HG02798 (cell line): ENCODE results near the gene MATCAP1.
A peak's percentile ranks its signal among the peaks of the same experiment; 100 is the strongest.

Experiments used
- ATAC-seq: cut with Tn5 transposase; IDR thresholded peaks from one replicate; pipeline ENCODE4 v1.9.1; 2021; ENCODE audit warnings: mild to moderate bottlenecking; ENCODE audit not compliant: unreplicated experiment, poor library complexity

Gene MATCAP1

DNA sequence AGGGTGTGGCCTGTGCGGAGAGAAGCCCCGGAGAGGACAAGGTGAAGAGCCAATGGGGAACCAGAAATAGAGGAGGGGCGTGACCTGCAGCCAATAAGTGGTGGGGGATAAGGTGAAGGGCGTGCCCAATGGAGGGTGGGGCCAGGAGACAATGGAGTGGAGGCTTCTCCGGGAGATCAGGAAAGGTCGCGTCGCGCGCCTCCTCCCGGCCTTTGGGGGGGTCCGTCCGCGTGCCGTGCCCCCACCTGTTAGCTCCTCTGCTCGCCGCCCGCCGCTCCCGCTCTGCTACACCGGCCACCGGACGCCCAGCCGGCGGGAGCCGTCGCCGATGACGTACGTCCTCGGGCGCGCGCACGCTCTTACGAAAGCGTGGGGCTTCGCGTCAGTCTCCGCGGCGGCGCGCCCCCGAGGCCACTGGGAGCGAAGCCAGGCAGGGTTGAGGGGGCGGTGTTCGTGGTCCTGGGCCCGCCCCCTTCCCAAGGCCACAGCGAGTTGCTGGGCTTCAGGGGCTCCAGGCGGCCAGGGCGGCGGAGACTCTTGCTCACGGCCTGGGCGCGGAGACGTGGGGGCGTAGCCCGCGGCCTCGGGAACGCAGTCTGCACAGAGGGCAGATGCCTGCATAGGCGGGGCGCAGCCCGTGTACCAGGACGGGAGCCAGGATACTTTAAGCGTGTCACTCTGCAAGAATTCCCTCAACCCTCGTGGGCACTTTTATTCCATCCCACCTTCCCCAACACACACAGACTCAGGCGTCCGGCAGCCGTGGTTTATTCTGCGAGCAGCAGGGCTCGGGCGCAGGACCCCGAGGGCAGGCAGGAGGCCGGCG, at the start of gene MATCAP1:
Gene MATCAP1 (minus strand): TSS at position 337 of the 826 bp plus-strand sequence. CDS start 3,353 bp downstream, outside the sequence.
- peak; percentile 93 for ATAC-seq

DNA sequence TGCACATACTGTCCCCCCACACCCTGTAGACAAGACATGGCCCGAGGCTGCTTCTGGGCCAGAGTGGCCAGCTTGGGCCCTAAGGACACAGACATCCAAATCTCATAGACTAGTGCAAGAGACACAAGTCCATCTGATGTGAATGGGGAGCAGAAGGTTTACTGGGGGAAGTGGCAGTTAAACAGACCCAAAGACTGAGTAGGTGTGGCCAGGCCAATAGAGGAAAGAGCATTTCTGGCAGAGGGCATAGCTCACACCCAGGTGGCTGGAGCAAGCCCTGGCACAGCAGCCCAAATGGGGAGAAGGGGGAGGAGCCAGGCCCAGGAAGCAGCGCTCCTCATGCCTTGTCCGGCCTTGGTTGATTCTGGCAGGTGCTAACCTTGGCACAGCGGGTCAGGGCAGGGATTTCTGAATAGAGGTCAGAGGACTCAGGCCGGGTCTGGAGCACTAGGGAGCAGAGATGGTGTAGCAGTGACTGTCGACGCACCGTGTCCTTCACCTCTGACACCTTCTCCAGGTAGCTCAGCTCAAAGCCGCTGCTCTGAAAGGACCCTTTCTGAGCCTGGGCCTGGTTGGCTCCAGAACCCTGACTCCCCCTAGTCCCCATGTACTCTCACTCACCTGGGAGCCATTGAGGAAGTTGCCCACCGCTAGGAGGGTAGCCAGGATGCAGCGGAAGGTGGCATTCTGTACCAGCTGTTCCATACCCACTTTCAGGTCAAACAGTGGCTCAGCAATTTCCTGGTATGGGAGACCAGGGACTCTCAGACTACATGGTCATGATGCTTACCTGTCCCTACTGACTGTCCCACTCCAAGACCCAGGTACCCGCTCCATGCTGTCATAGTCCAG, 47.3 kb upstream of the MATCAP1 start:
- no peak for ATAC-seq

DNA sequence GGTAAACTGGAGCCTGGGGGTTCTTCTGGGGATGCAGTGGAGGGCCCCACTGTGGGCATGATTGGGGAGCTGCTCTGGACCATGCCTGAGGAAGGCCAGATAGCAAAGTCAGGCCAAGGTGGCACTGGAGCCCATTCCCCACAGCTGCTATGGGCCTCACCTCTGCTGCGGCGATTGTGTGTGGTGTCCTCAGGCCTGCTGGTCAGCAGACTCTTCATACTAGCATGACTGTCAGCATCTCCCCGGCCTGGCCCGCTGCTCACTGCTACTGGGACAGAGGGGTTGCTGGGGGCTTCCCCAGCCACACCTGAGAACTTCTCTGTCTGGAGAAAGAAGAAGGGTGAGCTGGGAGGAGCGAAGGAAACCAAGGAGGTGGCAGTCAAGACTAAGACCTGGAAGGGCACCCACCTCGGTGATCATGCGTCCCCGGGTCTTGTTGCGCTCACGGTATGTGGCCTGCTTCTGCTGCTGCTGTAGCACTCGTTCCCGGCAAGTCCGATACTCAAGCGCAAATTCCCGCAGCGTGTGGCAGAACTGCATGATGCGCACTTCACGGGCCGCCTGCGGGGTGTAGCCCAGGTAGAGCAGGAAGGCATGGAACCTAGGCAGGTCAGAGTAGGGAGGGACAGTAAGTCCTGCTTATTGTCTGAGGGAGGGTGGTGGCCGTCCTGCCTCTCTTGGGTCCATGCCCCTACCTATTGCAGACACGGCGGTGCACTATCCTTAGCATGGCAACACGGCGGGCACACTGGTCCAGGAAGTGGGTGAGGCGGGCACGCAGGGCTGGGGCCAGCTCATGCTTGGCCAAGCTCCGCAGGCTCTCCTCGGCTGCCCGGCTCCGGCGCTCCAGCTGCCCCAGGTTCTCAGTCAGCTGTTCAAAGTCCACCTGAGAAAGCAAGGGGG, 46.4 kb upstream of the MATCAP1 start:
- ATAC-seq, result no peak

DNA sequence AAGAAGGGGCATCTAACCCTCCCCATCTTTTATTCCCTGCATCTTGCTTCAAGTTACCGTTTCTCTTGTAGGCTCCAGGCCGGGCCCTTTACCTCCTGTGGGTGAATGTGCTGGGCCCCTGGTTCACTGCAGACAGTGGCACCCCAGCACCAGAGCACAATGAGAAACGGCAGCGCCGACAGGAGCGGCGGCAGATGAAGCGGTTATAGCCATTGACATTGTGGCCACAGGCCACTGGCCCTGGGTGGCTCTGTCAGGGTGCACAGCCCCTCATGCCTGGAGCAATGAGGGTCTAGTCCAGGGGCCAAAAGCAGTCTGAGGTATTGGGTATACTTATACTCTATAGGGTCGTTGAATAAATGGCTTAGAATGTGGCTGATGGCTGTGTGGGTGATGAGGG, 45.1 kb upstream of the MATCAP1 start:
- no peak for ATAC-seq

DNA sequence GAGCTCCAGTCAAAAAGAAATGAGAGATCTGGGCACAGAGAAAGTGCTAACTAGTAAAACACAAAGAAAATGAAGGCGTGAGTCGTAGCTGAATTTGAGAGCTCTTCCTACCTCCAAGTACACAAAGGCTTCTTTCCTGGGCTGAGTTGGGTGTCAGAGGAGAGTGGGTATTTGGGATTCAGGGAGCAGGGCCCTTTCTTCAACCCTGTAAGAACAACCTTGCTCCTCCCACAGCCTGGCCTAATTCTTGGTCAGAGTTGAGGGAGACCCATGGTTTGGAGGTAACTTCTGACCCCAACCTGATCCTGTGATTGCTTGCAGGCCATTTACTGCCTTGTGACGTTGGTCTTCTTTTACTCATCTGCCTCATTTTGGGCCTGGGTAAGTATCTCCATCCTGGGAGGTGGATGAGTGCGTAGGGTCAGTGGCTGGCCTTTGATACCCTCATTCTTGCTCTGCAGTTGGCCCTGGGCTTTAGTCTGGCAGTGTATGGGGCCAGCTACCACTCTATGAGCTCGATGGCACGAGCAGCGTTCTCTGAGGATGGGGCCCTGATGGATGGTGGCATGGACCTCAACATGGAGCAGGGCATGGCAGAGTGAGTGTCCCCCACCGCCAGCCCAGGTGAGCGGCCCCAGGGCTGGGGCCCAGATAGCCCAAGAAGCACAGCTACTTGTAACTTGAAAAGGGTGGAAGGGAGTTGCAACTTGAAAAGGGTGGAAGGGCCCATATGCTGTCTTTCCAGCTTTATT, 44.4 kb upstream of the MATCAP1 start:
- ATAC-seq, result no peak

DNA sequence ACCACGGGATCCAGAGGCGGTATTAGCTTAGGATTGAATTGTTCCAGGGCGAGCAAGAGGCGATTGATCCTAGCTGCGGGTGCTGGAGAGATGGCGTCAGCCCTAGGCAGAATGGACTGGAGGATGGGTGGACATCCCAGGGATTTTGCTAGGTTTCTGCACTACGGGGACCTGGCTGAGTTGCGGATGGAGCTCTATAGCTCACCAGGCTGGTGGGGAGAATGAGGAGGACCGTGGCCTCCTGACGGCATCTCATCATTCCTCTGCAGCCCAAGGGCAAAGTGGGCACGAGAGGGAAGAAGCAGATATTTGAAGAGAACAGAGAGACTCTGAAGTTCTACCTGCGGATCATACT, 43.8 kb upstream of the MATCAP1 start:
- ATAC-seq, result no peak

DNA sequence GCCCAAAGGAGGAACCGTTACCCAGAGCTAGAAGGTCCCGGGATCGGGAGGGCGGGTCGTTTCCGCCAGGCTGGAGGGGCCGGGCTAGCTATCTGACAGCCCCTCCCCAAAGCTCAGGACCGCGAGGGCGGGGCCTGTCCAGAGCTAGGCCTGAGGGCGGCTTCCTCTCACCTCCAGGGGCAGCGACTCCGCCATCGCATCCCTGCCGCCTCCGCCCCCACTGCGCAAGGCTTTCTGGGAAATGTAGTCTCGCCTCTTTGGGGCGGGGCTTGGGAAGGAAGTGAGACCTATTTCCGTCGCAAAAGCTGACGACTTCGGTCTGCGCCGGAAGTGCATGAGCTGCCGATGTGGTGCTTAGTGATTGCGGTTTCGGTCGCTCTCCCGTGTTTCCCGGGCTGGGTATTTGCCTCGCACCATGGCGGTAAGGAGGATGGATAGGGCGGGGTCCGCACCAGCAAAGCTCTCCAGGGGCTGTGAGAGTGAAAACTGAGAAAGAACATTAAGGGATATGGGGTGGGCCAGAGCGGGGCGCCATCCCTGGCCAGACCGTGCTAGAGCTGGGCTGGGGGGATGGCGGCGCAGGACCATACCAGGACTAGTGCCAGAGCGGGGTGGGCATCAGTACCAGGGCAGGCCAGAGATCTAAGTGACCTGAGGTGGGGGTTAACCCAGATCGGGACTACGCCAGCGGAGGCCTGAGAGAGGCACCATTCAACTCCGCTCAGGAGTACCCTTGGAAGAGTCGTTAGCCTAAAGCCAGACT, 43.2 kb upstream of the MATCAP1 start, which contains the start of gene TMEM208:
Gene TMEM208 (plus strand): TSS at position 327 of the 763 bp plus-strand sequence. CDS start 89 bp downstream, at position 416.
- ATAC-seq, result peak; percentile 96

DNA sequence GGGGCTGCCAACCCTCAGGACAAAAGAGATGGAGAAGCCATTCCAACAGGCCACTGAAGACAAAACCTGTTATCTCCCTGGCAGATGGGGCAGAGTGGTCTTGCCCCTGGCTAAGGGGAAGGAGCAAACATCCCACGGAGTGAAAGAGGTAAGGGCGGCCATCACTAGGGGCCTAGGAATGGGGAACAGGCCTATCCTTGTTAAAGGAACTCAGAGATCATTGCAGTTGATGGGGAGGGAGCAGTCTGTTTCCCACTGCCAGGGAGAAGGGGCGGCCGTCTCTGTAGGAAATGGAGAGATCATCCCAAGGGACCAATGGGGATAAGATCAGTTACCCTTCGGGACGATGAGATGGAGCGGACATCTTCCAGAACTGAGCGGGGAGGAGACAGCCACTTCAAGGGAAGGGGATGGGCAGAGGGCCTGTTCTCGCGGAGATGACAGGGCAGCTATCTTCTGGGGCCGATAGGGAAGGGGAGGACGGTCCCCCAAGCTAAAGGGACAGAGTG, 42.6 kb upstream of the MATCAP1 start:
- no peak for ATAC-seq

DNA sequence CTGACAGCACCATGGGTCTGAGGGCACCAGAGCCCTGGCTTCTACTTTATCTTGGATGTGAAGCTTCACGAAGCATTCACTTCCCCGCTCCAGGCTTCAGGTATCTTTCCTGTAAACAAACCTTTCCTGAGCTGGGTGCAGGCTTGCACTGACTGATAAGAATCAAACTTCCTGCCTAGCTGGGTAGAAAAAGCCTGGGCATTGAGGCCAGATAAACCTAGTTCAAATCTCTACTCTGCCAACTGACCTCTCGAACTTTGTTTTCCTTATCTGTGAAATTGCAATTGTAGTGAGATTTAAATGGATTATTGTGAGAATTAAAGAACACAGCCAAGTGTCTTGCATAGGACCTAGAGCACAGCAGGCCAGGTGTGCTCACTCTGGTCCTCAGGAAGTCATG, 40.2 kb upstream of the MATCAP1 start:
- no peak for ATAC-seq

DNA sequence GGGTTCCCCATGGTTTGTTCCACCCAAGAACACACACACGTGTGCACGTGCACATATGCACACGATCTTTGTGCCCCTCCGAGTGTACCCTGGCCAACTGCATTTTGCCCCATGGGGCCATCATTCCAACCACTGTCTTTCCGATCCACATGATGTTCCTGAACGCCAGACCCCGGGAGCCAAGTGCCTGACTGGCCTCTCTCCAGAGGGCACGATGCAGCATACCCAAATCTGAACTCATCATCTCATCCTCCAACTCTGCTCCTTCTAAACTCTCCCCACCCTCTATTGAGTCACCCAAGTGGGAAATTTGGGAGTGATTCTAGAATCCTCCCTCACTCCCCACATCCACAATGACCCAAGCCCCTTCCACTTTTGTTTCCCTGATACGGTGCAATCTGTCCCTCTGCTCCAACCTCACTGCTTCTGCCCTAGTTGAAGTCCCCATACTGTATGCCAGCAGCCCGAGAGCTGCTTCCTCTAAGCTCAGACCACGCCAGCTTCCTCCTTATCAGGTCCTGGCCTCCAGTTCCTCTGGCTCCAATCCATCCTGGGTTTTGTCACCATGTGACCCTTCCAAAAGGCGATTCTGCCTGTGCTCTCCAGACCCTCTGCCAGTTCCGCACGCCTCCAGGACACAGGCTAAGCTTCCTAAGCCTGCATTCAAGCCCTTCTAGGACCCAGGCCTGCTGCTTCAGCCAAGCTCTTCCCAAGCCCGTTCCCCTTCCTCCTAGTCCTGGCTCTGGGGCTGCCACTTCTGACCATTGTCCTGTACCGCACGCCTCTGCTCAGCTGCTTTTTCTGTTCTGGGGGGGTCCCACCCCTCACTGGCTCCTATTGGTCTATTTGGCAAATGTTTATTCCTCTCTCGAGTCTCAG, 33.1 kb upstream of the MATCAP1 start:
- no peak for ATAC-seq

DNA sequence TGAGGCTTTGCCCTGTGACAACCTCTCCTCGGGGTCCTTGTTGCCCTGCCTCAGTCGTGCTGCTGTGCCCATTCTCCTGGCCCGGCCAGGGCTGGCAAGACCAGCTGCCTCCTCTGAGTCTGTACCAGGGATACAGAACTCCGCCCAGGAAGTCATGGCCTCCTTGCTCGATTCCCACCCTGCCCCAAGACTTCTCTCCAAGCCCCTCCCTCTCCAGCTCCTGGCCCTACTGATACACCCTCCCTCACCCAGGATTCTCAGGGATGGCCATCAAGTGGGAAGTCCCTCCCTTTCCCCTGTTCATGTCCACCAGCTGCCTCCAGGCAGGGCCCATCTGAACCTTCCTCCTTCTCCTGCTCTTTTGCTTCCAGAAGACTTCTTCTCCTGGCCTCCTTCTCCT, 31.9 kb upstream of the MATCAP1 start:
- ATAC-seq, result no peak

DNA sequence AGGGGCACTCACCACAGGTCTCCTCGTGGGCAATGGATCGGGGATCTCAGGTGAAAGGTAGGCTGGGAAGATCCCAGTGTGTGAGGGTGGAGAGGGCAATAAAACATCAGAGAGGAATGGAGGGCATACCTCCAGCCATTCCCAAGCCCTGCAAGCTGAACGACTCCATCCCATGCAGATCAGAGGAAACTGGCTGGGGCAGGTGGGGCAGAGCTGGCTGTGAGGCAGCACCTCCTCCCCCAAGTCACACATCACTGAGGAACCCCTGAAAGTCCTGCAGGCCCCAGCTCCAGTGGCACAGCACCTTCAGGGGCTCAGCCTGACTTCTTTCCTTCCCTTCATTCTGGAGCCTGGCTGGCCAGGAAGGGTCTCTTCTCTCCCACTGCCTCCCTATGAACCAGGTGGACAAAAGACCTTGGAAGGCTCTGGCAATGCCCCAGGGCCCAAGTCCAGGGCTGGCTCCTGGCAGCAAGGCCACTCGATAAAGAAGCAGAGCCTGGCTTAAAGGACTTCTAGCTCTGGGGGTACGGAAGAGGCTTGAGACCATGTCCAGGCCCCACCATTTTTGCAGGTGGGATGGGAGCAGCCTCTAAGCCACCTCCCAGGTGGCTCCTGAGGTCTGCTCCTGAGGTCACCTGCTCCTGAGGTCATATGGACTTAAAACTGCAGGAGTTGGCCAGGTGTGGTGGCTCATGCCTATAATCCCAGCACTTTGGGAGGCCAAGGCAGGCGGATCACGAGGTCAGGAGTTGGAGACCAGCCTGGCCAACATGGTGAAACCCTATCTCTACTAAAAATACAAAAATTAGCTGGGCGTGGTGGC, 29.6 kb upstream of the MATCAP1 start:
- ATAC-seq, result no peak

DNA sequence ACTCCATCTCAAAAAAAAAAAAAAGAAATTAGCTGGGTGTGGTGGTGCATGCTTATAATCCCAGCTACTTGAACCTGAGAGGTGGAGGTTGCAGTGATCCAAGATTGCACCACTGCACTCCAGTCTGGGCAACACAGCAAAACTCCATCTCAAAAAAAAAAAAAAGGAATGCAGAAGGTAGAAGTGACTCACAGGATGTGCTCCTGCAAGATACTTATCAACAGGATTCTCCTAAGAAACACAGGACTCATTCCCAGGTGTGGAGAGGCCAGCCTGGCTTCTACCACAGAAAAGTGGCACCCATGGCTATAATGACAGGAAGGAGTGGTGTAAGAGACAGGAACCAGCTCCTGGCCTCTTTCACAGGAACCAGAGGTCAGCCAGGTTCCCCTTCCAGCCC, 29.0 kb upstream of the MATCAP1 start:
- ATAC-seq, result no peak

DNA sequence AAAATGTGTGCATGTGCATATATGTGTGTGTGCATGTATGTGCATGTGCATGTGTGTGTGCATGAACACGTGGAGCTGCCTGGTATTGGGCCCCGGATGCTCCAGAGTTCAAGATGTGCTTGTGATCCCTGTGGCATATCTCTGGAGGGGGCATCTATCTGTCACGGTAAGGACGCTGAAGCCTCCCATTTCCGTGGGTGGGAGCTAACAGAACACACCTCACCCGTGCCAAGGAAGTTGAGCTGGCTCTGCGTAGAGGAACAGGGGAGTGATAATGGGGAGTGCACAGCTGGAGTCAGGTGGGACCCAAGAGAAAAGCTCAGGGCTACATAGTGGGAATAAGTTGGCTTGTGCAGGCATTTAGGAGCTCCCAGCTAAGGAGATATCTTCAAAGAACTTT, 27.9 kb upstream of the MATCAP1 start:
- ATAC-seq, result no peak

DNA sequence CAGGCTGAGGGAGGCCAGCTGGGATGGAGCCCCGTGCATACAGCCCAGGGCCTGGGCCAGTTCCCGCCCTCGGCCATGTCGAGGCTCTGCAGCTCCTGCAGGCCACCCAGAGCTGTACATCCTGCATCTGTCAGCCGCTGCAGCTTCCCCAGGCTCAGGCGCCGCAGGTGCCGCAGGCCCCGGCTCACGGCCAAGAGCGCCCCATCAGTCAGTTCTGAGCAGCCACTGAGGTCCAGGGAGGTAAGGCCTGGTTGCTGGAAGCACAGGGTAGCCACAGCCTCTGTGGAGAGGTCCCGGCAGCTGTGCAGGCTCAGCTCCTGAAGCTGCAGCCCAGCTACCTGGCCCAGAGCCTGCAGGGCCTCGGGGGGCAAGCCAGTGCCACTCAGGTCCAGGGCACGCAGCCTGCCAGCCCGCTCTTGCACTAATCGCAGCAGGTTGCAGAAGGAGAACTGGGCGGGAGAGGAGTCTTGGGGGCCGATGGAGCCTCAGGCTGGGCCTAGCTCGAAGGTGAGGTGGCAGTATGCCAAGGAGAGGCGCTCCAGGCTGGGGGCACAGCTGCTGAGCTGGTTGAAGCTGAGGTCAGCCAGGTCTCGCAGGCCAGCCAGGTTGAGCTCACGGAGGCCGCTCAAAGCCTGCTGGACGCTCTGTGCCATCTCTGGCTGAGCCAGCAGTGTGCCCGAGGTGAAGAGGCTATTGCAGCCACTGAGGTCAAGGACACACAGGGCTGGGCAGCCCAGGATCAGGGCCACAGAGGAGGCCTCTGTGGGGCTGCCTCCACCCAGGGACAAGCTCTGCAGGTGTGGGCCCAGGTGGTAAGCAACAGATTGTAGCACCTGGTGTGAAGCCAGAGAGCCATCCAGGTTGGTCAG, 26.5 kb upstream of the MATCAP1 start:
- ATAC-seq, result no peak

DNA sequence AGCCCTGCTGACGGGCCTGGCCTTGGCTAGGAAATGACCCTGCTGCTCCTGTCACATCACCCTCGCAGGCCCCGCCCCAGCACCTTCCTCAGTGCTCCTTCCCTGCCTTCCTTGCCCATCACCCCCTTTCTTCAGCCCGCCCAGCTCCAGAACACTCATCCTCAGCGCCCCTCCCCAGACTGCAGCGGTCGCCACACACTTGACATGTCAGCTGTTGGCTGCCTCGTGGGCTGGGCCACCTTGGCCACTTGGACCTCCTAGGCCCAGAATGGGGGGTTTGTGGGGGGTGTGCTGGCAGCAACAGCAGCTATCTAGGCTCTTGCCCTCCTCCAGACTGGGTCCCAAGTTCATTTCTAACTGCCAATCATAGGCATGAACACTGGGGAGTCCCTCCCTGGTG, 25.8 kb upstream of the MATCAP1 start:
- ATAC-seq, result no peak
